ENCODE measurements around the gene RASGRF1.

The RASGRF1 gene

DNA sequence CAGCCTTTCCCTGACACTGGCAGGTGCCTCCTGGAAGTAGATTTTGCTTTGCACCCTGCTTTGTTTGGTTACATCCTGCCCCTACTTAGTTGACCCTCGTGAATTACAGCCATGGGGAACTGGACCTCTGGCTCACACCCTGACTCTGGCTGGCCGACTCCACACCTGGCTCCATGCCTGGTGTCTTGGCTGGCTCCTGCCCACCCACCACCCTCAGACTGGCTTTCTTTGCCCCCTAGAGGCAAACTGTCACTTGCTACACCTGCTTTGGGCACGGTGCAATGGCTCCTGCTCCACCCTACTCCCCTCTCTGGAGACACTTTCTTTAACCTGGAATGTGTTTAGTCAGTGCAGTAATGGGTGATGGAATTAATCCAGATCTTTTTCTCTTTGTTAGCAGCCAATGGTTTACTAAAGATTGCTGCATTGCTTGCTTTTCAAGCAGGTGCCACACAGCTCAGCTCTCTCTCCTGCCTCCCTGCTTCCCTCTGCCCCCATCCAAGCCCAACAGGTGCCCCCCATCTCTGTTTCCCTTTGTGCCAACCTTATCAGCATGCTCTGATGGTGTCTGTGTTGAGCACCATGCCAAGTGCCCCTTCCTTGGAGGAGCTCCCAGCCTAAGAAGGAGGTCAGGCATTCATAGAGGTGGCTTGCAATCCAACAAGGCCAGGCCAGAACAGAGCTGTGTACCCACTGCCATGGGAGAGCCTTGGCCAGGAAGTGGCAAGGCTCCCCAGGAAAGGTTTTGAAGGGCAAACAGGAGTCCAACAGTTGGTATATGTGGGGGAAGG is 38.4 kb downstream of the RASGRF1 start:
- Histone ChIP-seq H3K4me3 (replicated peaks; ENCODE audit: insufficient read depth, low read length) (no peak overlapping the region), H3K27ac (replicated peaks) (no peak overlapping the region), H3K27me3 (ENCODE audit: insufficient read depth, poor library complexity, severe bottlenecking) (no peaks in the 10 kb centered on the region)
- TF ChIP-seq GABPA (IDR thresholded peaks at IDR 0.05; ENCODE audit: low read depth) (no peak), POLR2AphosphoS5 (IDR thresholded peaks at IDR 0.05; ENCODE audit: low read depth) (no peak), SPI1 (IDR thresholded peaks at IDR 0.05; ENCODE audit: borderline replicate concordance, low read depth) (no peak)
- TF ChIP-seq, protein P1, sequence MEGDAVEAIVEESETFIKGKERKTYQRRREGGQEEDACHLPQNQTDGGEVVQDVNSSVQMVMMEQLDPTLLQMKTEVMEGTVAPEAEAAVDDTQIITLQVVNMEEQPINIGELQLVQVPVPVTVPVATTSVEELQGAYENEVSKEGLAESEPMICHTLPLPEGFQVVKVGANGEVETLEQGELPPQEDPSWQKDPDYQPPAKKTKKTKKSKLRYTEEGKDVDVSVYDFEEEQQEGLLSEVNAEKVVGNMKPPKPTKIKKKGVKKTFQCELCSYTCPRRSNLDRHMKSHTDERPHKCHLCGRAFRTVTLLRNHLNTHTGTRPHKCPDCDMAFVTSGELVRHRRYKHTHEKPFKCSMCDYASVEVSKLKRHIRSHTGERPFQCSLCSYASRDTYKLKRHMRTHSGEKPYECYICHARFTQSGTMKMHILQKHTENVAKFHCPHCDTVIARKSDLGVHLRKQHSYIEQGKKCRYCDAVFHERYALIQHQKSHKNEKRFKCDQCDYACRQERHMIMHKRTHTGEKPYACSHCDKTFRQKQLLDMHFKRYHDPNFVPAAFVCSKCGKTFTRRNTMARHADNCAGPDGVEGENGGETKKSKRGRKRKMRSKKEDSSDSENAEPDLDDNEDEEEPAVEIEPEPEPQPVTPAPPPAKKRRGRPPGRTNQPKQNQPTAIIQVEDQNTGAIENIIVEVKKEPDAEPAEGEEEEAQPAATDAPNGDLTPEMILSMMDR (IDR thresholded peaks at IDR 0.05; ENCODE audit: insufficient read depth, low read length), result no peak
- TF ChIP-seq, protein P2, sequence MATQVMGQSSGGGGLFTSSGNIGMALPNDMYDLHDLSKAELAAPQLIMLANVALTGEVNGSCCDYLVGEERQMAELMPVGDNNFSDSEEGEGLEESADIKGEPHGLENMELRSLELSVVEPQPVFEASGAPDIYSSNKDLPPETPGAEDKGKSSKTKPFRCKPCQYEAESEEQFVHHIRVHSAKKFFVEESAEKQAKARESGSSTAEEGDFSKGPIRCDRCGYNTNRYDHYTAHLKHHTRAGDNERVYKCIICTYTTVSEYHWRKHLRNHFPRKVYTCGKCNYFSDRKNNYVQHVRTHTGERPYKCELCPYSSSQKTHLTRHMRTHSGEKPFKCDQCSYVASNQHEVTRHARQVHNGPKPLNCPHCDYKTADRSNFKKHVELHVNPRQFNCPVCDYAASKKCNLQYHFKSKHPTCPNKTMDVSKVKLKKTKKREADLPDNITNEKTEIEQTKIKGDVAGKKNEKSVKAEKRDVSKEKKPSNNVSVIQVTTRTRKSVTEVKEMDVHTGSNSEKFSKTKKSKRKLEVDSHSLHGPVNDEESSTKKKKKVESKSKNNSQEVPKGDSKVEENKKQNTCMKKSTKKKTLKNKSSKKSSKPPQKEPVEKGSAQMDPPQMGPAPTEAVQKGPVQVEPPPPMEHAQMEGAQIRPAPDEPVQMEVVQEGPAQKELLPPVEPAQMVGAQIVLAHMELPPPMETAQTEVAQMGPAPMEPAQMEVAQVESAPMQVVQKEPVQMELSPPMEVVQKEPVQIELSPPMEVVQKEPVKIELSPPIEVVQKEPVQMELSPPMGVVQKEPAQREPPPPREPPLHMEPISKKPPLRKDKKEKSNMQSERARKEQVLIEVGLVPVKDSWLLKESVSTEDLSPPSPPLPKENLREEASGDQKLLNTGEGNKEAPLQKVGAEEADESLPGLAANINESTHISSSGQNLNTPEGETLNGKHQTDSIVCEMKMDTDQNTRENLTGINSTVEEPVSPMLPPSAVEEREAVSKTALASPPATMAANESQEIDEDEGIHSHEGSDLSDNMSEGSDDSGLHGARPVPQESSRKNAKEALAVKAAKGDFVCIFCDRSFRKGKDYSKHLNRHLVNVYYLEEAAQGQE (IDR thresholded peaks at IDR 0.05; ENCODE audit: insufficient replicate concordance, low read depth), result no peak
- no peak for DNase-seq (ENCODE audit: low read depth in 1 of 2, low spot score in 1 of 2)

DNA sequence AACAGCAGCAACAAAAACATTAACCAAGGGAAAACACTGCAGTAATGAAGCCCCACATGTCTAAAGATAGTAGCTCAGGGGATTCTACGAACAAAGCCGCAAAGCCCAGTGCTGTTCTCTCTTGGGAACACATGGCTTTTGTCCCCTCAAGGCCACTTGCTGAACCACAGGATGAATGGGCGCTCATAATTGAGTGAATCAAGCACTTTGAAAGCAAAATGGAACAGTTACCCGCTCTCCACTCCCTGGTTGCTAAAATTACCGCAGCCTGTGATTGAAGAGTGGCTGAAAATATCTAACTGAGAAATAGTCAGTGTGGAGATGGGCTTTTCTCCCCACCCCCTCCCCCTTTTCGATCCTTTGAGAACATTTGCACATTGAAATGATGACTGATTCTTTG is 39.6 kb downstream of the RASGRF1 start:
- Histone ChIP-seq H3K27ac (replicated peaks) (no peak overlapping the region), H3K4me3 (replicated peaks; ENCODE audit: insufficient read depth, low read length) (no peak overlapping the region), H3K27me3 (ENCODE audit: insufficient read depth, poor library complexity, severe bottlenecking) (peaks cover 5% of the 10 kb centered on the region)
- TF ChIP-seq SPI1 (IDR thresholded peaks at IDR 0.05; ENCODE audit: borderline replicate concordance, low read depth) (no peak), POLR2AphosphoS5 (IDR thresholded peaks at IDR 0.05; ENCODE audit: low read depth) (no peak), GABPA (IDR thresholded peaks at IDR 0.05; ENCODE audit: low read depth) (no peak)
- TF ChIP-seq, protein P2 (IDR thresholded peaks at IDR 0.05; ENCODE audit: insufficient replicate concordance, low read depth), result no peak
- TF ChIP-seq, protein P1 (IDR thresholded peaks at IDR 0.05; ENCODE audit: insufficient read depth, low read length), result no peak
- DNase-seq (ENCODE audit: low read depth in 1 of 2, low spot score in 1 of 2), result no peak

DNA sequence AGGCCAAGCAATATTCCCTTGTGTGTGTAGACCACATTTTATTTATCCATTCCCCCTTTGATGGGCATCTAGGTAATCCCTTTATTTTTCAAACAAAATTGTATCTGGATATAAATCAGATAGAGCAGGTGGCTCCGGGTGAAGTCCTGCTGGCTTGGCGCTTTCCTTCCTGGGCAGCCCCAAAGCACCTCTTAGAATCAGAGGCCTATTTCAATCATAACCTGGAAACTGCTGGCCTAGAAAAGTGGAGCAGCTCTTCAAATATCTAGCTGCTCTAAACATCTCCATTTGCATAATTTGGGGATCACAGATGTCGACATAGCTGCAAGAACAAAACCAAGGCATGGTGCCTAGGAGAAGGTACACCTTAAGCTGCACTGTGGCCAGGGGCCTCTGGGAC is 40.2 kb downstream of the RASGRF1 start:
- Histone ChIP-seq H3K27ac (replicated peaks) (no peak overlapping the region), H3K4me3 (replicated peaks; ENCODE audit: insufficient read depth, low read length) (no peak overlapping the region), H3K27me3 (ENCODE audit: insufficient read depth, poor library complexity, severe bottlenecking) (peaks cover 5% of the 10 kb centered on the region)
- TF ChIP-seq, protein P2 (IDR thresholded peaks at IDR 0.05; ENCODE audit: insufficient replicate concordance, low read depth), result no peak
- no peak for DNase-seq (ENCODE audit: low read depth in 1 of 2, low spot score in 1 of 2)
